IMR-90 (cell line): Measurements from ENCODE around the gene GANC. TPM values are rescaled to one million over a fixed set of nuclear protein-coding genes. Genes with fewer than 3 reads are reported as not detected.

Experiments
- ATAC-seq: fragments of 200-7000 bp; cut with Tn5 transposase; 2 replicates; pipeline ENCODE4 v1.9.1; 2020; ENCODE audit warnings: low read depth, mild to moderate bottlenecking, moderate library complexity
- Bru-seq: library from RNA; stranded (reverse); fragments of 400-500 nt; gene quantifications from one replicate; lab custom pipeline; 2021; lab: Mats Ljungman, UMichigan
- BruChase-seq, 2 experiments: library from RNA; stranded (reverse); fragments of 400-500 nt; gene quantifications; one replicate each; lab custom pipeline; 2021; lab: Mats Ljungman, UMichigan
- BruUV-seq: library from RNA; stranded (reverse); fragments of 400-500 nt; replicated peaks from 2 replicates; lab custom pipeline; 2021; lab: Mats Ljungman, UMichigan
- CTCF ChIA-PET: fragments of 300-600 bp; formaldehyde crosslinking; extraction: SDS; loops from one replicate; lab custom pipeline; 2021; ENCODE audit warnings: antibody characterized with exemption; lab: Yijun Ruan, JAX
- POLR2A ChIA-PET: fragments of 300-600 bp; sonication (Branson Sonifier 250); formaldehyde crosslinking; loops from one replicate; lab custom pipeline; 2022; ENCODE audit warnings: antibody characterized with exemption; ENCODE audit not compliant: unreplicated experiment; lab: Charles Lee
- DNase-seq: peaks from one replicate; pipeline ENCODE4 v3.0.0; 2013
- H2AFZ ChIP-seq: replicated peaks from 2 replicates; pipeline ENCODE3; 2013; ENCODE audit warnings: low read length, mild to moderate bottlenecking; ENCODE audit not compliant: poor library complexity
- H2AK5ac ChIP-seq: 2 replicates; pipeline ENCODE4 v1.6.1; 2013; ENCODE audit warnings: low read depth, low read length, inconsistent platforms
- H2AK9ac ChIP-seq: replicated peaks from 2 replicates; pipeline ENCODE3; 2013; ENCODE audit warnings: mild to moderate bottlenecking, low read depth, low read length, moderate library complexity; ENCODE audit not compliant: poor library complexity
- H2BK120ac ChIP-seq: 2 replicates; pipeline ENCODE4 v1.6.1; 2013; ENCODE audit warnings: low read depth, low read length, inconsistent platforms
- H2BK15ac ChIP-seq: 3 replicates; pipeline ENCODE4 v1.6.1; 2013; ENCODE audit warnings: low read depth, low read length, inconsistent platforms
- H2BK20ac ChIP-seq: 2 replicates; pipeline ENCODE4 v1.6.1; 2013; ENCODE audit warnings: low read depth, mild to moderate bottlenecking, inconsistent platforms, low read length, moderate library complexity
- H2BK5ac ChIP-seq: 2 replicates; pipeline ENCODE4 v1.6.1; 2013; ENCODE audit warnings: mild to moderate bottlenecking, low read depth, low read length, inconsistent platforms; ENCODE audit not compliant: poor library complexity, severe bottlenecking
- H3K14ac ChIP-seq: replicated peaks from 2 replicates; pipeline ENCODE4 v1.6.1; 2013; ENCODE audit warnings: low read depth, low read length, inconsistent platforms
- H3K18ac ChIP-seq: 2 replicates; pipeline ENCODE4 v1.6.1; 2013; ENCODE audit warnings: low read depth, low read length, control low read depth
- H3K23ac ChIP-seq: 2 replicates; pipeline ENCODE4 v1.6.1; 2013; ENCODE audit warnings: low read depth, low read length, inconsistent platforms
- H3K27ac ChIP-seq: 2 replicates; pipeline ENCODE4 v1.5.1; 2013; ENCODE audit warnings: mild to moderate bottlenecking, control low read depth, low read length; ENCODE audit not compliant: insufficient read depth
- H3K27me3 ChIP-seq: 2 replicates; pipeline ENCODE4 v1.6.1; 2013; ENCODE audit warnings: low read length; ENCODE audit not compliant: control insufficient read depth, insufficient read depth
- H3K36me3 ChIP-seq: 2 replicates; pipeline ENCODE4 v1.6.1; 2013; ENCODE audit warnings: low read length, mixed read lengths; ENCODE audit not compliant: control insufficient read depth, insufficient read depth
- H3K4ac ChIP-seq: 2 replicates; pipeline ENCODE4 v1.6.1; 2013; ENCODE audit warnings: low read depth, low read length, inconsistent platforms
- H3K4me1 ChIP-seq: 2 replicates; pipeline ENCODE4 v1.6.1; 2013; ENCODE audit warnings: low read length, mixed read lengths; ENCODE audit not compliant: control insufficient read depth, insufficient read depth
- H3K4me2 ChIP-seq: 2 replicates; pipeline ENCODE4 v1.6.1; 2013; ENCODE audit warnings: low read depth, mild to moderate bottlenecking, control low read depth, low read length, moderate library complexity
- H3K4me3 ChIP-seq: 2 replicates; pipeline ENCODE4 v1.5.1; 2013; ENCODE audit warnings: low read depth, mild to moderate bottlenecking, control low read depth, low read length, moderate library complexity; ENCODE audit not compliant: insufficient read depth
- H3K56ac ChIP-seq: 2 replicates; pipeline ENCODE4 v1.6.1; 2013; ENCODE audit warnings: low read length, inconsistent platforms; ENCODE audit not compliant: insufficient read depth; ENCODE audit errors: extremely low read depth
- H3K79me1 ChIP-seq, 2 experiments: 2 replicates each; pipeline ENCODE4 v1.6.1; 2013; ENCODE audit warnings: low read length in 2 of 2, inconsistent platforms in 1 of 2, low read depth in 1 of 2
- H3K9ac ChIP-seq: 2 replicates; pipeline ENCODE4 v1.6.1; 2013; ENCODE audit warnings: low read depth, low read length, control low read depth
- H3K9me1 ChIP-seq: 2 replicates; pipeline ENCODE4 v1.6.1; 2013; ENCODE audit warnings: low read length, inconsistent platforms; ENCODE audit not compliant: insufficient read depth
- H3K9me3 ChIP-seq: 2 replicates; pipeline ENCODE4 v1.6.1; 2013; ENCODE audit warnings: low read length; ENCODE audit not compliant: control insufficient read depth, insufficient read depth
- H4K20me1 ChIP-seq: 2 replicates; pipeline ENCODE4 v1.6.1; 2013; ENCODE audit warnings: low read length, inconsistent platforms; ENCODE audit not compliant: insufficient read depth
- H4K5ac ChIP-seq: 2 replicates; pipeline ENCODE4 v1.6.1; 2013; ENCODE audit warnings: mild to moderate bottlenecking, low read depth, low read length, control low read depth
- H4K8ac ChIP-seq, 2 experiments: 2 replicates each; pipeline ENCODE4 v1.6.1; 2013; ENCODE audit warnings: low read depth in 2 of 2, low read length in 2 of 2, control low read depth in 1 of 2, inconsistent platforms in 1 of 2
- H4K91ac ChIP-seq: 2 replicates; pipeline ENCODE4 v1.6.1; 2013; ENCODE audit warnings: low read depth, low read length, inconsistent platforms; ENCODE audit not compliant: insufficient read depth
- ELK1 ChIP-seq: fragments of 150-350 bp; IDR thresholded peaks from 2 replicates; pipeline ENCODE4 v1.6.1; 2016; ENCODE audit warnings: low read depth, mild to moderate bottlenecking, low read length, moderate library complexity, borderline replicate concordance
- MAFK ChIP-seq: IDR thresholded peaks from 2 replicates; pipeline ENCODE4 v1.6.1; 2012; ENCODE audit warnings: low read depth, low read length, improper control_type of control experiment
- MAZ ChIP-seq: IDR thresholded peaks from 2 replicates; pipeline ENCODE4 v1.6.1; 2012; ENCODE audit warnings: low read depth, mild to moderate bottlenecking, low read length, improper control_type of control experiment, moderate library complexity, borderline replicate concordance
- RCOR1 ChIP-seq: IDR thresholded peaks from 2 replicates; pipeline ENCODE4 v1.6.1; 2012; ENCODE audit warnings: mild to moderate bottlenecking, low read length, improper control_type of control experiment; ENCODE audit not compliant: insufficient replicate concordance
- USF2 ChIP-seq: fragments of 150-350 bp; IDR thresholded peaks from 2 replicates; pipeline ENCODE4 v1.6.1; 2017; ENCODE audit warnings: mild to moderate bottlenecking, antibody characterized with exemption, low read length, low read depth
- WGBS, 2 experiments: methylation state at CpG; one replicate each; pipeline versions ENCODE4 v1.1.5 to v1.1.7; 2013; ENCODE audit warnings: missing lambda C conversion rate in 2 of 2; ENCODE audit not compliant: insufficient read length in 1 of 2; ENCODE audit errors: extremely low coverage in 2 of 2; 5-methylcytosine and 5-hydroxymethylcytosine counted together
- dilution Hi-C: fragments of 300-500 bp; cut with HindIII; formaldehyde crosslinking; loops from one replicate; pipeline ENCODE4 v1.14.3; 2018; ENCODE audit warnings: low sequenced_read_pairs; ENCODE audit not compliant: unreplicated experiment
- in situ Hi-C: fragments of 300-500 bp; cut with MboI; formaldehyde crosslinking; loops from 3 replicates; pipeline ENCODE4 v1.14.3; 2019; ENCODE audit warnings: low sequenced_read_pairs, inconsistent platforms, mixed read lengths
- intact Hi-C: fragments of 100-400 bp; cut with micrococcal nuclease; formaldehyde crosslinking; loops from 2 replicates; pipeline ENCODE4 v1.10.0; 2022
- long read RNA-seq: library from polyadenylated mRNA; unstranded; transcript quantifications from one replicate; pipeline ENCODE4 v2.0.0, GENCODE V29; 2021; ENCODE audit not compliant: unreplicated experiment
- polyA plus RNA-seq, 3 experiments: library from polyadenylated mRNA; depleted of rRNA; stranded (reverse); fragments of >200 nt; gene quantifications; 2 replicates each; pipeline ENCODE4 v1.2.3, GENCODE V29; 2012; ENCODE audit warnings: low replicate concordance in 1 of 3
- total RNA-seq: library from RNA; depleted of rRNA; stranded (reverse); fragments of >200 nt; gene quantifications from 2 replicates; pipeline ENCODE4 v1.2.3, GENCODE V29; 2012; rRNA removed

GANC gene, protein sequence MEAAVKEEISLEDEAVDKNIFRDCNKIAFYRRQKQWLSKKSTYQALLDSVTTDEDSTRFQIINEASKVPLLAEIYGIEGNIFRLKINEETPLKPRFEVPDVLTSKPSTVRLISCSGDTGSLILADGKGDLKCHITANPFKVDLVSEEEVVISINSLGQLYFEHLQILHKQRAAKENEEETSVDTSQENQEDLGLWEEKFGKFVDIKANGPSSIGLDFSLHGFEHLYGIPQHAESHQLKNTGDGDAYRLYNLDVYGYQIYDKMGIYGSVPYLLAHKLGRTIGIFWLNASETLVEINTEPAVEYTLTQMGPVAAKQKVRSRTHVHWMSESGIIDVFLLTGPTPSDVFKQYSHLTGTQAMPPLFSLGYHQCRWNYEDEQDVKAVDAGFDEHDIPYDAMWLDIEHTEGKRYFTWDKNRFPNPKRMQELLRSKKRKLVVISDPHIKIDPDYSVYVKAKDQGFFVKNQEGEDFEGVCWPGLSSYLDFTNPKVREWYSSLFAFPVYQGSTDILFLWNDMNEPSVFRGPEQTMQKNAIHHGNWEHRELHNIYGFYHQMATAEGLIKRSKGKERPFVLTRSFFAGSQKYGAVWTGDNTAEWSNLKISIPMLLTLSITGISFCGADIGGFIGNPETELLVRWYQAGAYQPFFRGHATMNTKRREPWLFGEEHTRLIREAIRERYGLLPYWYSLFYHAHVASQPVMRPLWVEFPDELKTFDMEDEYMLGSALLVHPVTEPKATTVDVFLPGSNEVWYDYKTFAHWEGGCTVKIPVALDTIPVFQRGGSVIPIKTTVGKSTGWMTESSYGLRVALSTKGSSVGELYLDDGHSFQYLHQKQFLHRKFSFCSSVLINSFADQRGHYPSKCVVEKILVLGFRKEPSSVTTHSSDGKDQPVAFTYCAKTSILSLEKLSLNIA (N-terminal part only)
- 16.7 and 19.2 TPM in 2 replicates for total RNA-seq
- polyA plus RNA-seq (2012; rRNA removed) = 6.7 and 7.1 TPM in 2 replicates
- polyA plus RNA-seq (2012; cell fraction: cytosol; rRNA removed) = 1.9 and 2.1 TPM in 2 replicates
- polyA plus RNA-seq (2012; cell fraction: nucleus; rRNA removed; ENCODE audit: low replicate concordance) = 5.7 and 18.4 TPM in 2 replicates
- Bru-seq, nascent RNA = percentile 54 among the genes with signal in this experiment
- BruChase-seq, experiment 1, labeled RNA remaining after a 6-hour chase = percentile 62 among the genes with signal in this experiment
- BruChase-seq, experiment 2, labeled RNA remaining after a 2-hour chase = percentile 58 among the genes with signal in this experiment
- long read RNA-seq, full-length matches to known transcripts = 3 of 9 reads
- long read RNA-seq, partial matches to known transcripts = 1 of 9 reads
- long read RNA-seq, other reads (novel, unspliced or antisense) = 5 of 9 reads

- H2AK5ac ChIP-seq = peak within 1 kb of the TSS; percentile 97
- peaks cover 2% of the 10 kb centered on the region for H3K36me3 ChIP-seq
- H2BK120ac ChIP-seq = peak within 1 kb of the TSS; percentile 96
- peak within 1 kb of the TSS; percentile 98 for H3K18ac ChIP-seq
- peak within 1 kb of the TSS; percentile 99 for H4K5ac ChIP-seq
- H3K9ac ChIP-seq = peak within 1 kb of the TSS; percentile 97
- WGBS, 2 experiments = 1% methylated on average over 21 of the region's 52 CpGs; no CpG with 5 or more reads in 1 of the 2 experiments
- H3K4me1 ChIP-seq = peaks cover 5% of the 10 kb centered on the region; the same call in 1 of the 2 replicates
- dilution Hi-C loops (no loop called here), in situ Hi-C loops (no loop called here), intact Hi-C loops (loop anchor here (1.0 to 10.0 kb wide), 3 partner anchors 112 to 182 kb away; no protein-coding TSS in a partner anchor)
- H3K27ac ChIP-seq = peak within 1 kb of the TSS; percentile 97
- peak within 1 kb of the TSS; percentile 100 for H3K14ac ChIP-seq
- peak within 1 kb of the TSS; percentile 99 for H3K56ac ChIP-seq
- H2BK5ac ChIP-seq = peak within 1 kb of the TSS; percentile 98
- POLR2A ChIA-PET = interaction anchor here (0.5 to 1.0 kb wide), 7 partner anchors 9 to 212 kb away, joined by 3 to 4 read pairs (median 3); no protein-coding TSS in a partner anchor
- peak within 1 kb of the TSS; percentile 98 for H2BK15ac ChIP-seq
- H3K79me1 ChIP-seq = peaks cover 8 to 22% of the 10 kb centered on the region in 2 experiments
- peak within 1 kb of the TSS; percentile 79 for H2BK20ac ChIP-seq
- H3K4me2 ChIP-seq = peak within 1 kb of the TSS; percentile 99
- DNase-seq = peak; percentile 99
- peaks cover 3% of the 10 kb centered on the region; the same call in 1 of the 2 replicates for H4K20me1 ChIP-seq
- H2AFZ ChIP-seq = peak within 1 kb of the TSS; percentile 97
- no peaks in the 10 kb centered on the region for H3K27me3 ChIP-seq
- peak; percentile 94 for ATAC-seq
- H3K4me3 ChIP-seq = peak within 1 kb of the TSS; percentile 78
- H3K9me1 ChIP-seq = no peaks in the 10 kb centered on the region; the same call in 1 of the 2 replicates
- H3K23ac ChIP-seq = peak within 1 kb of the TSS; percentile 99
- BruUV-seq = TSS peak; percentile 38
- H4K91ac ChIP-seq = peak within 1 kb of the TSS; percentile 100
- H2AK9ac ChIP-seq = peak within 1 kb of the TSS; percentile 99
- no peaks in the 10 kb centered on the region for H3K9me3 ChIP-seq
- H4K8ac ChIP-seq = peak within 1 kb of the TSS; percentile 90 to 100
- H3K4ac ChIP-seq = peak within 1 kb of the TSS; percentile 99
- CTCF ChIA-PET = no interaction called here
- no peak; the same call in 1 of the 2 replicates for TF ChIP-seq USF2
- TF ChIP-seq MAZ = peak; percentile 79
- no peak for TF ChIP-seq MAFK
- no peak for TF ChIP-seq ELK1
- no peak for TF ChIP-seq RCOR1
These were observed at the start of gene GANC, which contains the start of gene TMEM87A for GRCh38 chr15:42272939-42273899. Gene GANC, plus strand, starts transcription at chr15:42273201. Its CDS starts 1,281 bp downstream, at chr15:42274482. Gene TMEM87A, minus strand, starts transcription at chr15:42273433. Its CDS starts 35 bp downstream, at chr15:42273398.
